OCI-LY7 (cell line): ENCODE results near the gene SLC35G1. TPM values are rescaled to one million over a fixed set of nuclear protein-coding genes. Genes with fewer than 3 reads are reported as not detected.

Experiments used
- BruUV-seq: library from RNA; stranded (reverse); fragments of 400-500 nt; replicated peaks from 2 replicates; lab custom pipeline; 2021; lab: Mats Ljungman, UMichigan
- CTCF ChIA-PET: fragments of 300-600 bp; sonication (Branson Sonifier 250); formaldehyde crosslinking; loops from one replicate; lab custom pipeline; 2022; ENCODE audit warnings: antibody characterized with exemption; ENCODE audit not compliant: unreplicated experiment; lab: Charles Lee
- POLR2A ChIA-PET: fragments of 300-600 bp; sonication (Branson Sonifier 250); formaldehyde crosslinking; loops from one replicate; lab custom pipeline; 2022; ENCODE audit warnings: antibody characterized with exemption; lab: Charles Lee
- DNase-seq: peaks from one replicate; pipeline ENCODE4 v3.0.0-alpha.2; 2015; ENCODE audit warnings: low spot score
- H2AFZ ChIP-seq: fragments of 200-600 bp; sonication (generic), shearing (Covaris generic); 2 replicates; pipeline ENCODE4 v1.6.1; 2014; ENCODE audit warnings: mild to moderate bottlenecking, antibody characterized with exemption, low read length, moderate library complexity
- H3K27ac ChIP-seq: fragments of 200-600 bp; sonication (generic); 2 replicates; pipeline ENCODE4 v1.5.1; 2014; ENCODE audit warnings: mixed run types, low read depth, mild to moderate bottlenecking, moderate library complexity, low read length, inconsistent platforms; ENCODE audit not compliant: poor library complexity, severe bottlenecking
- H3K36me3 ChIP-seq: fragments of 200-600 bp; sonication (generic); 2 replicates; pipeline ENCODE4 v1.6.1; 2014; ENCODE audit warnings: mild to moderate bottlenecking, antibody characterized with exemption, low read length, moderate library complexity, mixed read lengths; ENCODE audit not compliant: insufficient read depth
- H3K4me1 ChIP-seq: fragments of 200-600 bp; sonication (generic); 2 replicates; pipeline ENCODE4 v1.5.1; 2014; ENCODE audit warnings: mild to moderate bottlenecking, low read length; ENCODE audit not compliant: insufficient read depth, poor library complexity, severe bottlenecking
- H3K4me2 ChIP-seq: fragments of 200-600 bp; sonication (generic); 2 replicates; pipeline ENCODE4 v1.6.1; 2014; ENCODE audit warnings: mild to moderate bottlenecking, low read length
- H3K4me3 ChIP-seq: fragments of 200-600 bp; sonication (generic); 2 replicates; pipeline ENCODE4 v1.5.1; 2014; ENCODE audit warnings: mild to moderate bottlenecking, low read depth, low read length; ENCODE audit not compliant: poor library complexity, severe bottlenecking
- H3K79me2 ChIP-seq: fragments of 200-600 bp; sonication (generic); 2 replicates; pipeline ENCODE4 v1.6.1; 2016; ENCODE audit warnings: low read depth, mild to moderate bottlenecking, low read length, moderate library complexity, mixed read lengths; ENCODE audit not compliant: insufficient read depth
- H3K9me2 ChIP-seq: fragments of 200-600 bp; sonication (generic); 2 replicates; pipeline ENCODE4 v1.6.1; 2016; ENCODE audit warnings: mild to moderate bottlenecking, low read length, mixed read lengths; ENCODE audit not compliant: insufficient read depth
- H3K9me3 ChIP-seq: fragments of 200-600 bp; sonication (generic); 2 replicates; pipeline ENCODE4 v1.6.1; 2014; ENCODE audit warnings: mild to moderate bottlenecking, mixed run types, low read length, mixed read lengths
- H4K20me1 ChIP-seq: fragments of 200-600 bp; sonication (generic); 2 replicates; pipeline ENCODE4 v1.6.1; 2014; ENCODE audit warnings: mild to moderate bottlenecking, antibody characterized with exemption, low read length, moderate library complexity, mixed read lengths; ENCODE audit not compliant: insufficient read depth
- CTCF ChIP-seq: fragments of 200-600 bp; sonication (generic); conservative IDR thresholded peaks from 2 replicates; pipeline ENCODE4 v1.5.1; 2014; ENCODE audit warnings: mild to moderate bottlenecking, antibody characterized with exemption, low read length, moderate library complexity, mixed read lengths
- EZH2phosphoT487 ChIP-seq: fragments of 200-600 bp; sonication (generic); IDR thresholded peaks from 2 replicates; pipeline ENCODE4 v1.6.1; 2018; ENCODE audit warnings: low read depth, borderline replicate concordance, mild to moderate bottlenecking, mixed run types, antibody characterized with exemption, low read length, moderate library complexity, mixed read lengths
- intact Hi-C: fragments of 100-400 bp; cut with micrococcal nuclease; formaldehyde crosslinking; loops from one replicate; pipeline ENCODE4 v1.10.0; 2022; ENCODE audit not compliant: unreplicated experiment
- total RNA-seq, 2 experiments: library from RNA; depleted of rRNA in 1 of 2; stranded (reverse); fragments of >200 nt in 1 of 2; shearing (Covaris generic) in 1 of 2; gene quantifications; 2 replicates each; pipeline ENCODE4 v1.2.3, GENCODE V29; 2014 to 2022

SLC35G1 gene
- total RNA-seq, 2 experiments from 2014 or later: 5.9 to 6.0 TPM

DNA sequence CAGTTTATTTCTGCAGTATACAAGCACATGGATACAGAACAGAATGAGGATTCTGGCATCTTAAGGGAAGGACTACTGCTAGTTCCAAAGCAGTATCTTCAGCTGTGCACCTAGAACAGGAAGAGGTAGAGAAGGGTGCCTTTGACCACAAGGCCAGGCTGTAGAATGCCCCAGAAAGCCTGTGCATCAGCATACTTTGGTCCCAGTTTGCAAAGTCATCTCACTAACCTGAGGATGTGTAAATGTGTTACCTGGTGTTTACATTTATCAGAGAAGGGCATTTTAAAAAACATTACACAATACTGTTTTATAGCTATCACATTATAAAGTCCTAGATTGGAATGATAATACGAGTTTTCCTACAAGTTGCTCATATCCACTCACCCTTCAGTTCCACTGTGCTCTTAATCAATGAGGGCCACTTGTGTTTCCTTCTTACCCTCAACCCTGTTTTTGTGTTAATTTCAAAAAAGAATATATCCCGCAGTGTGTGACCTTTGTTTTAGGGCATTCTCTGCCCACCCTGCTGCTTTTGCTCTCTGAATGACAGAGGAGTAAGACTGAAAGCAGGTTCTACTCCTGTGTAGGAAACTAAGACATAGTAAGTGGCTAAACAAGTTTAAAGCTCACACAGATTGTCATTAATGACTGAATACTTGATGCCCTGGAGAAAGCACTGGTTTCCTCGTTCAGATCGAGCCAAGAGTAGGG, 3.4 kb downstream of the SLC35G1 start:
- no peak overlapping the region for H3K4me2 ChIP-seq
- ChIA-PET CTCF (interaction anchor here (0.6 kb wide), 1 partner anchor 19 kb away, joined by 3 read pairs; no protein-coding TSS in a partner anchor), POLR2A (interaction anchor here (0.9 kb wide), 1 partner anchor 195 kb away, joined by 4 read pairs; the partner anchor contains the start of gene FRA10AC1)
- no peaks in the 10 kb centered on the region for H4K20me1 ChIP-seq
- no peak overlapping the region for H3K4me3 ChIP-seq
- no TSS peak for BruUV-seq
- no peaks in the 10 kb centered on the region for H3K9me3 ChIP-seq
- peaks cover 15% of the 10 kb centered on the region for H3K4me1 ChIP-seq
- no peak for DNase-seq
- intact Hi-C loops: loop anchor here (10.0 kb wide), 1 partner anchor 192 kb away; the partner anchor contains the start of gene FRA10AC1
- H3K36me3 ChIP-seq: peaks cover 5% of the 10 kb centered on the region; the same call in 1 of the 2 replicates
- H2AFZ ChIP-seq: no peak overlapping the region
- H3K9me2 ChIP-seq: no peaks in the 10 kb centered on the region
- H3K79me2 ChIP-seq: no peaks in the 10 kb centered on the region
- H3K27ac ChIP-seq: no peak overlapping the region
- no peak for TF ChIP-seq EZH2phosphoT487
- TF ChIP-seq CTCF: no peak

- Histone ChIP-seq H3K36me3 (peaks cover 5% of the 10 kb centered on the region; the same call in 1 of the 2 replicates), H3K4me3 (no peak overlapping the region), H4K20me1 (no peaks in the 10 kb centered on the region), H3K4me1 (peaks cover 15% of the 10 kb centered on the region), H3K27ac (no peak overlapping the region), H3K9me2 (no peaks in the 10 kb centered on the region), H3K4me2 (no peak overlapping the region), H2AFZ (no peak overlapping the region), H3K79me2 (no peaks in the 10 kb centered on the region), H3K9me3 (no peaks in the 10 kb centered on the region)
- BruUV-seq: no TSS peak
- TF ChIP-seq EZH2phosphoT487: no peak
- TF ChIP-seq CTCF: no peak
- POLR2A ChIA-PET: no interaction called here
- CTCF ChIA-PET: no interaction called here
- intact Hi-C loops: loop anchor here (10.0 kb wide), 1 partner anchor 194 kb away; the partner anchor contains the start of gene FRA10AC1
- DNase-seq: no peak
These were observed 5.3 kb downstream of the SLC35G1 start for GRCh38 chr10:93899109-93899508.

DNA sequence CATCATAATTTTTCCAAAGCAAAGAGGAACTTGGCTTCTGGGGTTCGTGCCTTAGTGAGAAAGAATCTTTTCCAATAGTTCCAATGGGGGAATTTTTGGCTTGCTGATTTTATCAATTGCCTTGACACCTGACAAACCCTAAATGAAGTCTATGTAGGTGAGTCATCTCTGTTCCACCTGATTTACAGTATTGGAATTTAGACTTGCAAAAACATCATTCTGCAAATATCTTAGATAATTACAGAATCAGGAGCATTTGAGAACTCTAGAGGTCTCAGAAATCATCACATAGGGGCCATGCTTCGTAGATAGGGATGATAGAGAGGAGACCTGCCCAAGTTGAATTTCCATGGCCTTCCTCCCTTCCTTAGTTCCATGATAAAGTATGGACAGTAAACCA, 9.3 kb downstream of the SLC35G1 start:
- H3K9me2 ChIP-seq: no peaks in the 10 kb centered on the region
- no peaks in the 10 kb centered on the region for H4K20me1 ChIP-seq
- no peaks in the 10 kb centered on the region for H3K9me3 ChIP-seq
- no peak overlapping the region for H3K4me2 ChIP-seq
- no peak overlapping the region for H2AFZ ChIP-seq
- no TSS peak for BruUV-seq
- H3K4me3 ChIP-seq: no peak overlapping the region
- DNase-seq: no peak
- intact Hi-C loops: no loop called here
- ChIA-PET CTCF (no interaction called here), POLR2A (interaction anchor here (0.6 to 1.0 kb wide), 2 partner anchors 10 to 14 kb away, joined by 3 to 5 read pairs; no protein-coding TSS in a partner anchor)
- H3K79me2 ChIP-seq: no peaks in the 10 kb centered on the region
- TF ChIP-seq EZH2phosphoT487: no peak
- TF ChIP-seq CTCF: no peak
- no peak overlapping the region for H3K27ac ChIP-seq
- H3K4me1 ChIP-seq: no peaks in the 10 kb centered on the region
- peaks cover 5% of the 10 kb centered on the region; the same call in 1 of the 2 replicates for H3K36me3 ChIP-seq
